ENCODE results near the gene GLI2. TPM values are rescaled to one million over a fixed set of nuclear protein-coding genes. Genes with fewer than 3 reads are reported as not detected.

The GLI2 gene
- total and polyA plus RNA-seq, 2 of the 8 experiments (the other 6 are each of a cell fraction or from before 2014, with no cell fraction given) = 18.4 to 46.9 TPM

DNA sequence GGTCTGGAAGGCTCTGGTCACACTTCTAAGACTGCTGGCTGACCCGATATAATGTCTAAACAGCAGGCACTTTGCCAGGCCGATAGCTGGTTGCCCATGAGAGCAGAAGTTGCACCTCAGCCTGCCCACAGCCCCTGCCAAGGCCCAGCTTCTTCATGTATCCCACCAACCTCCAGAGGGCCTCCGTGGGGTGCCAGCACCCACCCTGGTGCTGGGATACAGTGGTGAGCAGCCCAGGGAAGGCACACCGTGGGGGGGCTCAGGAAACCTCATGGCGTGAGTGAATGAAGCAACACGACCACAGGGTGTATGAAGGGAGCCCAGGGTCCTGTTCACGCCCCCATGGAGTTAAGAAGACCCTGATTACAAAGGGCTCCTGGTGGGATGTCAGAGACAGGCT is 16.2 kb upstream of the GLI2 start:
- H4K20me1 ChIP-seq (replicated peaks in 1 of 2; ENCODE audit: control insufficient read depth in 1 of 2, insufficient read depth in 2 of 2, low read length in 2 of 2) = no peaks in the 10 kb centered on the region
- TF ChIP-seq EGR1 (IDR thresholded peaks at IDR 0.05; ENCODE audit: borderline replicate concordance, low read depth, low read length) (no peak), SP2 (IDR thresholded peaks at IDR 0.05; ENCODE audit: low read length) (no peak), FOSL1 (IDR thresholded peaks at IDR 0.05; ENCODE audit: insufficient read depth, low read depth, low read length) (no peak), EZH2 (IDR thresholded peaks at IDR 0.05; ENCODE audit: low read depth, low read length, severe bottlenecking) (no peak), POLR2A (IDR thresholded peaks at IDR 0.05; ENCODE audit: control extremely low read depth in 1 of 2, low read depth in 2 of 2, low read length in 2 of 2) (no peak), SIN3A (conservative IDR thresholded peaks at IDR 0.05 in 1 of 2, IDR thresholded peaks at IDR 0.05 in 1 of 2; ENCODE audit: low read depth in 1 of 2, low read length in 2 of 2) (no peak), YY1 (IDR thresholded peaks at IDR 0.05; ENCODE audit: low read depth, low read length) (no peak), CHD1 (IDR thresholded peaks at IDR 0.05; ENCODE audit: low read depth, low read length) (no peak), RAD21 (IDR thresholded peaks at IDR 0.05 in 1 of 2, conservative IDR thresholded peaks at IDR 0.05 in 1 of 2; ENCODE audit: low read depth in 2 of 2, low read length in 2 of 2) (no peak), TCF12 (IDR thresholded peaks at IDR 0.05; ENCODE audit: low read depth, low read length) (no peak), HDAC2 (IDR thresholded peaks at IDR 0.05; ENCODE audit: borderline replicate concordance in 1 of 2, low read depth in 2 of 2, low read length in 2 of 2) (no peak), EP300 (IDR thresholded peaks at IDR 0.05; ENCODE audit: borderline replicate concordance in 1 of 2, low read depth in 2 of 2, low read length in 2 of 2) (no peak)
- TF ChIP-seq, protein P1, sequence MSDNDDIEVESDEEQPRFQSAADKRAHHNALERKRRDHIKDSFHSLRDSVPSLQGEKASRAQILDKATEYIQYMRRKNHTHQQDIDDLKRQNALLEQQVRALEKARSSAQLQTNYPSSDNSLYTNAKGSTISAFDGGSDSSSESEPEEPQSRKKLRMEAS (IDR thresholded peaks at IDR 0.05) = no peak

More for the DNA sequence above, 16.2 kb upstream of the GLI2 start:
- Histone ChIP-seq H3K4ac (replicated peaks; ENCODE audit: insufficient read length, low read depth, low read length) (no peak overlapping the region), H2AFZ (ENCODE audit: low read length) (no peak overlapping the region), H3K36me3 (ENCODE audit: control insufficient read depth in 2 of 4, insufficient read depth in 4 of 4, low read length in 3 of 4) (no peaks in the 10 kb centered on the region), H2AK5ac (ENCODE audit: low read depth, low read length) (no peak overlapping the region), H3K9ac (replicated peaks in 1 of 4; ENCODE audit: extremely low read depth in 1 of 4, low read depth in 3 of 4, low read length in 3 of 4) (no peak overlapping the region), H3K4me1 (replicated peaks in 1 of 4; ENCODE audit: control insufficient read depth in 3 of 4, insufficient read depth in 4 of 4, low read length in 3 of 4) (peaks cover 0 to 5% (median 4%) of the 10 kb centered on the region in 4 experiments; a peak in 6 of 7 replicates), H3K23ac (ENCODE audit: insufficient read length) (no peak overlapping the region), H3K9me3 (ENCODE audit: insufficient read depth in 2 of 2, low read depth in 1 of 2, low read length in 1 of 2) (no peaks in the 10 kb centered on the region), H3K23me2 (ENCODE audit: low read depth, low read length) (no peaks in the 10 kb centered on the region), H3K4me3 (ENCODE audit: extremely low read depth in 1 of 4, insufficient read depth in 2 of 4, low read depth in 3 of 4, low read length in 4 of 4) (no peak overlapping the region), H4K5ac (ENCODE audit: insufficient read length, low read depth, low read length) (no peak overlapping the region), H2BK5ac (ENCODE audit: low read depth, low read length) (no peak overlapping the region), H3K18ac (ENCODE audit: extremely low read depth, low read length) (no peak overlapping the region), H4K91ac (replicated peaks; ENCODE audit: insufficient read length, low read length) (no peak overlapping the region), H3K56ac (replicated peaks; ENCODE audit: insufficient read length, low read depth, low read length) (no peak overlapping the region), H3K79me1 (ENCODE audit: low read depth, low read length) (no peaks in the 10 kb centered on the region), H2BK12ac (ENCODE audit: low read depth, low read length) (no peak overlapping the region), H3K27ac (ENCODE audit: low read depth, low read length) (no peak overlapping the region), H3K79me2 (ENCODE audit: control insufficient read depth in 1 of 2, insufficient read depth in 2 of 2, low read length in 2 of 2) (no peaks in the 10 kb centered on the region), H3K4me2 (ENCODE audit: insufficient read depth in 1 of 2, low read depth in 2 of 2, low read length in 2 of 2) (no peak overlapping the region), H2BK120ac (replicated peaks; ENCODE audit: low read depth, low read length) (no peak overlapping the region), H2BK15ac (ENCODE audit: low read length) (no peak overlapping the region), H4K8ac (ENCODE audit: extremely low read depth, insufficient read depth, low read length) (no peak overlapping the region; the same call in 1 of the 2 replicates), H3K27me3 (replicated peaks in 1 of 4; ENCODE audit: control insufficient read depth in 3 of 4, extremely low read depth in 1 of 4, insufficient read depth in 3 of 4, low read length in 3 of 4) (peaks cover 2 to 13% (median 8%) of the 10 kb centered on the region in 4 experiments), H2BK20ac (ENCODE audit: low read length) (no peak overlapping the region), H3K14ac (ENCODE audit: insufficient read length) (no peak overlapping the region)
- DNase-seq (ENCODE audit: low read depth in 1 of 2, low spot score in 2 of 2) (no peak), FAIRE-seq (no peak)
- ChIA-PET CTCF (ENCODE audit: partially characterized antibody) (interaction anchor here (1.6 kb wide), 1 partner anchor 15 kb away, joined by 3 read pairs; no protein-coding TSS in a partner anchor), POLR2A (ENCODE audit: partially characterized antibody) (interaction anchor here (1.7 kb wide), 1 partner anchor 19 kb away, joined by 7 read pairs; no protein-coding TSS in a partner anchor)
- WGBS, 2 experiments (ENCODE audit: extremely low coverage in 1 of 2, insufficient coverage in 1 of 2, insufficient read length in 1 of 2, insufficient replicate concordance in 2 of 2, low coverage in 1 of 2, low lambda C conversion rate in 2 of 2, missing lambda C conversion rate in 1 of 2) = 80% methylated on average over 7 of the region's 7 CpGs; no CpG with 5 or more reads in 1 of the 2 experiments

Data from H1 (cell line).